ENCODE results near the gene TSPAN31.

The TSPAN31 gene

GRCh38 chr12:57741844-57742738 is 2.7 kb upstream of the TSPAN31 start:
- peaks cover 13% of the 10 kb centered on the region for H3K36me3 ChIP-seq (ENCODE audit: insufficient read depth, low read length)
- H3K4me3 ChIP-seq: no peak overlapping the region
- H3K9me3 ChIP-seq (ENCODE audit: low read depth, low read length): no peaks in the 10 kb centered on the region
- TF ChIP-seq EZH2 (IDR thresholded peaks at IDR 0.05) (no peak), FOXP2 (optimal IDR thresholded peaks at IDR 0.05; ENCODE audit: control extremely low read depth, extremely low read length, insufficient read depth) (no peak), POLR2AphosphoS5 (IDR thresholded peaks at IDR 0.05; ENCODE audit: borderline replicate concordance, low read depth, low read length) (no peak)
- no peak overlapping the region for H3K27ac ChIP-seq
- no peak for DNase-seq (ENCODE audit: low read depth, low spot score)
- no peak overlapping the region for H3K9ac ChIP-seq (ENCODE audit: insufficient read length)

- no peaks in the 10 kb centered on the region for H3K9me3 ChIP-seq (ENCODE audit: low read depth, low read length)
- TF ChIP-seq EZH2 (IDR thresholded peaks at IDR 0.05) (no peak), POLR2AphosphoS5 (IDR thresholded peaks at IDR 0.05; ENCODE audit: borderline replicate concordance, low read depth, low read length) (no peak), FOXP2 (optimal IDR thresholded peaks at IDR 0.05; ENCODE audit: control extremely low read depth, extremely low read length, insufficient read depth) (no peak)
- DNase-seq (ENCODE audit: low read depth, low spot score): no peak
- peak overlapping the region; percentile 83 for H3K4me3 ChIP-seq
- peak overlapping the region; percentile 96 for H3K27ac ChIP-seq
- peaks cover 30% of the 10 kb centered on the region for H3K36me3 ChIP-seq (ENCODE audit: insufficient read depth, low read length)
- H3K9ac ChIP-seq (ENCODE audit: insufficient read length): peak overlapping the region; percentile 87
Measured at GRCh38 chr12:57743769-57744168, 1.1 kb upstream of the TSPAN31 start.

- Histone ChIP-seq H3K9ac (ENCODE audit: insufficient read length) (peak overlapping the region; percentile 87), H3K27ac (peak overlapping the region; percentile 96), H3K9me3 (ENCODE audit: low read depth, low read length) (no peaks in the 10 kb centered on the region), H3K36me3 (ENCODE audit: insufficient read depth, low read length) (peaks cover 35% of the 10 kb centered on the region), H3K4me3 (peak overlapping the region; percentile 83)
- TF ChIP-seq POLR2AphosphoS5 (IDR thresholded peaks at IDR 0.05; ENCODE audit: borderline replicate concordance, low read depth, low read length): no peak
- no peak for TF ChIP-seq EZH2 (IDR thresholded peaks at IDR 0.05)
- TF ChIP-seq FOXP2 (optimal IDR thresholded peaks at IDR 0.05; ENCODE audit: control extremely low read depth, extremely low read length, insufficient read depth): no peak
- DNase-seq (ENCODE audit: low read depth, low spot score): peak; percentile 40
Measured at GRCh38 chr12:57744194-57744776, 554 bp upstream of the TSPAN31 start.

GRCh38 chr12:57745485-57745881 is 644 bp downstream of the TSPAN31 start:
- Histone ChIP-seq H3K4me3 (peak overlapping the region; percentile 83), H3K36me3 (ENCODE audit: insufficient read depth, low read length) (peaks cover 45% of the 10 kb centered on the region), H3K9ac (ENCODE audit: insufficient read length) (peak overlapping the region; percentile 87), H3K27ac (peak overlapping the region; percentile 96; the same call in 1 of the 2 replicates), H3K9me3 (ENCODE audit: low read depth, low read length) (no peaks in the 10 kb centered on the region)
- TF ChIP-seq POLR2AphosphoS5 (IDR thresholded peaks at IDR 0.05; ENCODE audit: borderline replicate concordance, low read depth, low read length) (peak; percentile 62), EZH2 (IDR thresholded peaks at IDR 0.05) (no peak), FOXP2 (optimal IDR thresholded peaks at IDR 0.05; ENCODE audit: control extremely low read depth, extremely low read length, insufficient read depth) (no peak)
- no peak for DNase-seq (ENCODE audit: low read depth, low spot score)

- 0 out of 2 replicates have a peak overlapping the region, but pooled peaks have one; percentile 96 for H3K27ac ChIP-seq
- H3K4me3 ChIP-seq: peak overlapping the region; percentile 83
- H3K9ac ChIP-seq (ENCODE audit: insufficient read length): peak overlapping the region; percentile 87
- TF ChIP-seq POLR2AphosphoS5 (IDR thresholded peaks at IDR 0.05; ENCODE audit: borderline replicate concordance, low read depth, low read length) (peak; percentile 12), EZH2 (IDR thresholded peaks at IDR 0.05) (no peak), FOXP2 (optimal IDR thresholded peaks at IDR 0.05; ENCODE audit: control extremely low read depth, extremely low read length, insufficient read depth) (no peak)
- no peak for DNase-seq (ENCODE audit: low read depth, low spot score)
- H3K36me3 ChIP-seq (ENCODE audit: insufficient read depth, low read length): peaks cover 50% of the 10 kb centered on the region
- no peaks in the 10 kb centered on the region for H3K9me3 ChIP-seq (ENCODE audit: low read depth, low read length)
Measured at GRCh38 chr12:57746025-57746424, 1.2 kb downstream of the TSPAN31 start.

- no peak for DNase-seq (ENCODE audit: low read depth, low spot score)
- H3K36me3 ChIP-seq (ENCODE audit: insufficient read depth, low read length): peaks cover 56% of the 10 kb centered on the region
- no peaks in the 10 kb centered on the region for H3K9me3 ChIP-seq (ENCODE audit: low read depth, low read length)
- no peak overlapping the region for H3K9ac ChIP-seq (ENCODE audit: insufficient read length)
- no peak overlapping the region for H3K27ac ChIP-seq
- H3K4me3 ChIP-seq: no peak overlapping the region
- TF ChIP-seq POLR2AphosphoS5 (IDR thresholded peaks at IDR 0.05; ENCODE audit: borderline replicate concordance, low read depth, low read length) (no peak), EZH2 (IDR thresholded peaks at IDR 0.05) (no peak), FOXP2 (optimal IDR thresholded peaks at IDR 0.05; ENCODE audit: control extremely low read depth, extremely low read length, insufficient read depth) (no peak)
Measured at GRCh38 chr12:57749061-57749460, 4.2 kb downstream of the TSPAN31 start.

GRCh38 chr12:57750561-57751431 is 6.0 kb downstream of the TSPAN31 start:
- Histone ChIP-seq H3K9ac (ENCODE audit: insufficient read length) (peak overlapping the region; percentile 97), H3K36me3 (ENCODE audit: insufficient read depth, low read length) (peaks cover 56% of the 10 kb centered on the region), H3K4me3 (peak overlapping the region; percentile 91), H3K9me3 (ENCODE audit: low read depth, low read length) (no peaks in the 10 kb centered on the region), H3K27ac (peak overlapping the region; percentile 74)
- no peak for DNase-seq (ENCODE audit: low read depth, low spot score)
- TF ChIP-seq FOXP2 (optimal IDR thresholded peaks at IDR 0.05; ENCODE audit: control extremely low read depth, extremely low read length, insufficient read depth) (no peak), POLR2AphosphoS5 (IDR thresholded peaks at IDR 0.05; ENCODE audit: borderline replicate concordance, low read depth, low read length) (no peak; the same call in 1 of the 2 replicates), EZH2 (IDR thresholded peaks at IDR 0.05) (no peak)
